Activated CD4-positive, alpha-beta T cell treated with anti-CD3 and anti-CD28 coated beads, Interleukin-2, amount 50 U/mL, for 16 hours (primary cell): ENCODE data around the gene RAB7A.

Experiments
- DNase-seq: peaks from one replicate; pipeline ENCODE4 v3.0.0-alpha.2; 2020

The RAB7A gene

DNA sequence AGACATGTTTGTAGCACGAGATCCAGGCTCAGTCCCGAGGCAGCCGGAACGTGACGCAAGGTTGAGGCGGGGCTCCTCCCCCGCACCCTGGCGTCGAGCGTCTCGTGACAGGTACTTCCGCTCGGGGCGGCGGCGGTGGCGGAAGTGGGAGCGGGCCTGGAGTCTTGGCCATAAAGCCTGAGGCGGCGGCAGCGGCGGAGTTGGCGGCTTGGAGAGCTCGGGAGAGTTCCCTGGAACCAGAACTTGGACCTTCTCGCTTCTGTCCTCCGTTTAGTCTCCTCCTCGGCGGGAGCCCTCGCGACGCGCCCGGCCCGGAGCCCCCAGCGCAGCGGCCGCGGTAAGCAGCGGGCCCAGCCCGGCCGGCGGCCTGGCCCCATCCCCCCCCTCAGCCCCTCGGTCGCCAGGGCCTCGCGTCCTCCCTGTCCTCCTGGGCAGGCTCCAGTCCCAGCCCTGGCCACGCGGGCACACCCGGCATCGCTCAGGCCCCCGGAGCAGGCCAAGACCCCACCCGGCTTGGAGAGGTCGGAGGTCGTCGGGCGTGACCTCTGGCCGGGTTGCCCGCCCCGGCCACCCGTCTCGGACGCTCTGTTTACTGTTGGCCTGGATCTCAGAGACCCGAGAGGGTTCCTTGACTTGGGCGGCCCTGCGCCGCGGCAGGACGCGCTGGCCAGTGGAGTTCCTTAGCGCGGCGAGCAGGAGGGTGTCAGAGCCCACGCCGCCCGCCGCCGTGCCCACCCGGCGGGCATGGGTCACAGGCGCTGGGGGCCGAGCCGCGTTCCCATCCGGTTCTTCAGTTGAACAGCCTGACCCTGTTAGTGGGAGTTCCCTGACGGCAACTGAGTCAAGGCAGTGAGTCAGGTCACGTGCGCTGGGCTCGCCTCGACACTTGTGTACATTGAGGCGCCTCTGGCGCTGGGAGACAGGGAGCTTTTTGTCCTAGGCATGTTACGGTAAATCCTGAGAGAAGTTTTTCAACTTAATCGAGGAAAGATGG lies at the start of gene RAB7A:
Gene RAB7A (plus strand): TSS at position 161 of the 994 bp plus-strand sequence. CDS start 69,185 bp downstream, outside the sequence.
- DNase-seq: peak; percentile 98

DNA sequence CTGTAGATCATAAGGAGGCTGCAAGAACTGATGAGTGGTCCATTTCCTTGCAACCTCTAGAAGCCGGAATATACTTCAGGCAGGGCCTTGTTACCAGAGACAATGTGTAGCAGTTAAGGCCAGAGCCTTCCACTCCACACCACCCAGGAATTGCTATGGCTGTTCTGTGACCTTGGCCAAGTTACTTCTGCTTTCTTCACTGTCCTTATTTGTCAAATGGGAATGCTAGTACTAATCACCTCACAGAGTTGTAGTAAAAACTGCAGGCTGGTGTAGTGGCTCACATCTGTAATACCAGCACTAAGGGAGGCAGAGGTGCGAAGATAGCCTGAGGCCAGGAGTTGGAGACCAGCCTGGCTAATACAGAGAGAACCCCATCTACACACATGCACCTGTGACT lies 46.6 kb upstream of the RAB7A start:
- DNase-seq: no peak

DNA sequence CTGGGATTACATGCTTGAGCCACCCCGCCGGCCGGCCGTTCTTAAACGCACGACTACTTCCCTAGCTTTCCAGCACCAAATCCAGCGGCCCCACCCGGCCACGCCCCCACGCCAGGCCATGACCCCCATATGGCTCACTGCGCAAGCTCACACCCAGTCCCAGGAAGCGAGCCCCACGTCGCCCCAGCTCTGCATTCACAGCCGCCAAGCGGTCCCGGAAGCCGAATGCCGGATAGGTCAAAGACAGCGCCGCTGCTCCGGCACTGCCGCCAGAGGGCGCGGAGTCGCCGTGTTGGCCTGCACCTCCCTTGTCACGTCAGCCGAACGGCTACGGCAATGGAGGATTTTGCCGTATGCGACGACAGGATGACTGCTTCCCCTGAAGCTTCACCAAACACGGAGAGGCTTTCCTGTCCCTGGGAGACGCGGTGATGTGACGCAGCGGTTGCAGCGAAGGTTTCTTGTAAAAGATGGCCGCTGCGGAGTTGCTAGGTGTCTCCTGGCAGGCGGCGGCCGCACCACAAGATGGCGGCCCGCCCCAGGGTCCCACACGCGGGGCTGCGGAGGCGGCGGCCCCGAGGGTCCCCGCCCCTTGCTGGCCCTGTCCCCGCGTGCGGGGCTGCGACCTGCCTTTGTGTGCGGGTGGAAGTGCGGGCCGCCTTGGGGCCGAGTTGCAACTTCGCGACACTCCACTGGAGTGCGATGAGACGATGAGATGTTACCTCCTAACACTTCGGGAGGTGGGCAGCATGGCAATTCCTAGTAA lies 45.2 kb upstream of the RAB7A start:
- peak; percentile 100 for DNase-seq

DNA sequence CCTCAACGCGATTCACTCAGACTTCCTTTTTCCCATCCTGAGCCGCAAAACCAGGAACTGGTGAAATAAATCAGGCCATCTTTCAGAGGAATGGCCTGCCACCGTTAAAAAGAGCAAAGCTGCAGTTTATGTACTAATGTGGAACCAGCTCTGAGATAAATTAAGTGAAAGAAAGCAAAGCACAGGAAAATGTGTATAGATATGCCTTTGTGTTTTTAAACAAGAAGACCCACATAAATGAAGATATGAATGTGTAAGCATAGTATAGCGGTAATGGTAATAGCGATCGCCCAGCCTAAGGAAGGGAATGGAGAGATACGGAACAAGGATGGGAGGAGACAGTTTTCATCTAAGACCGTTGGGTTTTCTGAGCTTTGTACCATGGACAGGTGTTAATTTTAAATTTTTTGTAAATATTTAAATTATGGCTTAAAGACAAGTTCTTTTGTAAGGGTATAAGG lies 44.6 kb upstream of the RAB7A start:
- DNase-seq: no peak

DNA sequence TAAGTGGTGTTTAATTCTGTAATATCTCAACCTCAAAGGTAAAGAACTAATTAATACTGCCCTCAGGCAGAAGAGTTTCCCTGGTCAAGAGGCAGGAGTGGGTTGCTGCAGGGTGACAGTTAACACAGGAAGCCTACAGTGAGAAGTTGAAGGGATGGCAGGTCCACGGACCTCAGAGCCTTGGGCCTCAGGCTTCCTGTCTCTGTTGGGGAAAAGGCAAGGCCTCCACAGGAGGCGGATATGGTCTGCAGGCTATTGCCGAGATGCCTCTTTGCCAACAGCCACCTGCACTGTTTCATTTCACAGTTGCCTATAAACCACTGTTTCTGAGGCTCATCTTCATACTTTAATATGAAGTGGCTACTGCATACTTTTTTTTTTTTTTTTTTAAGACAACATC lies 42.0 kb upstream of the RAB7A start:
- DNase-seq: no peak

DNA sequence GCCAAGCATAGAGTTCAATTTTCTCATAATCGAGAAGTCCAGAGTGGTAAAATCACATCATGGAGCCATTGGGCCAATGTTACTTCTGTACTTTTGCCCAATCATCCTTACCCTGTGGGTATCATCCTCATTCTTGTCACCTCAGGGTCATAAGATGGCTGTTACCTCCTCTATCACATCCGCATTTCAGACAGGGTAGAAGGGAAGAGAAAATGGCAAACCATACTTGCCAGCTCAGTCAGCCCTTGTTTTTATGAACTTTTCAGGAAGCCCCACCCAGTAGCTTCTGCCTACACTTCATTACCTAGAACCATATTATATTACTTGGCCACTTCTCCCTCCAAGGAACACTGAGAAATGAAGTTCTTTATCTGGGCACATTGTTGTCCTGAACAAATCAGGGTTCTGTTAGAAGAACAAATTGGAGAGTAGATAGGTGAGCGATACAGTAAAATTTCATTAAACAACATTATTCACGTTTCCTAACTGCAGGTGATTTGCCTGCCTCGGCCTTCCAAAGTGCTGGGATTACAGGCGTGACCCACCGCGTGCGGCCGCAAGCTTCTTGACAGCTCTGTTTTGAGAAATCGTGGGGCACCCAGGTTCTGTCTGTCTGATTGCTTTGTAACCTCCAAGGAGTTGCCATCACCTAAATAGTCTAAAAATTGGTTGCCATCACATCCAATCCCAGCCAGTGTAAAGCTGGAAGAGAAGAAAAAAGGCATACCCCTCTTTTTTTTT lies 40.8 kb upstream of the RAB7A start:
- DNase-seq: no peak

DNA sequence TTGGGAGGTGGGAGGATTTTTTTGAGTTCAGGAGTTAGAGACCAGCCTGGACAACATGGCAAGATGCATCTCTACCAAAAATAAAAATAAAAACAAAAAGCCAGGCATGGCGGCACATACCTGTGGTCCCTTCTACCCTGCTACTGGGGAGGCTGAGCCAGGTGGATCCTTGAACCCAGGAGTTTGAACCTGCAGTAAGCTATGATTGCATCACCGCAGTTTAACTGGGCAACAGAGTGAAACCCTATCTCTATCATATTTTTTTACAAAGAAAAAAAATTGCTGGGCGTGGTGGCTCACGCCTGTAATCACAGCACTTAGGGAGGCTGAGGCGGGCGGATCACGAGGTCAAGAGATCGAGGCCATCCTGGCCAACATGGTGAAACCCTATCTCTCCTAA lies 39.5 kb upstream of the RAB7A start:
- DNase-seq: no peak

DNA sequence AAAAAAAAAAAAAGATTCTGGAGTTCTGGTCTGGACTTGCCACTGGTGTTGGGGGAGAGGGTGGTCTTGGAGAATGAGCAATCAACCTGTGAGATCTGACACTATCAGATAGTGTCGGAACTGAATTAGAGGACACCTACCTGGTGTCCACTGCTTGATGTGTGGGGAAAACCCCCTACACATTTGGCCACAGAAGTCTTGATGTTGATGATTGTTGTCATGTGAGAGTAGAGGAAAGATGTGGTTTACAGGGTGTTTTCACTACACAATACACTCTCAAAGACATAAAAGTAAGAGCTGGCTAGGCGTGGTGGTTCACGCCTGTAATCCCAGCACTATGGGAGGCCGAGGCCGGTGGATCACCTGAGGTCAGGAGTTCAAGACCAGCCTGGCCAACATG lies 36.9 kb upstream of the RAB7A start:
- no peak for DNase-seq

DNA sequence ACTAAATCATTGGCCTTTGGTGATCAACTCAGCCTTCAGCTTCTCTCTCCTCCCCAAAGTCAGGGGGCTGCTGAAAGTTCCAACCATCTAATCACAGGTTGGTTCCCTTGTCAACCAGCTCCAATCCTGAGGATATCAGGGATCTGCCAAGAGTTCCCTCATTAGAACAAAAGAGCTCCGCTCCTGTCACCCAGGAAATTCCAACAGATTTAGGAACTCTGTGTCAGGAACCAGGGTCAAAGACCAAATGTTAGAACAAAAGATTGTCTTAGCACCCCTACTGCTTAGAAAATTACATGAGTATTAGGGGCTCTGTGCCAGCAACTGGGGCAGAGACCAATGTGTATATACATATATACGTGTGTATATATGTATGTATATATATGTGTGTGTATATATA lies 32.3 kb upstream of the RAB7A start:
- DNase-seq: no peak

DNA sequence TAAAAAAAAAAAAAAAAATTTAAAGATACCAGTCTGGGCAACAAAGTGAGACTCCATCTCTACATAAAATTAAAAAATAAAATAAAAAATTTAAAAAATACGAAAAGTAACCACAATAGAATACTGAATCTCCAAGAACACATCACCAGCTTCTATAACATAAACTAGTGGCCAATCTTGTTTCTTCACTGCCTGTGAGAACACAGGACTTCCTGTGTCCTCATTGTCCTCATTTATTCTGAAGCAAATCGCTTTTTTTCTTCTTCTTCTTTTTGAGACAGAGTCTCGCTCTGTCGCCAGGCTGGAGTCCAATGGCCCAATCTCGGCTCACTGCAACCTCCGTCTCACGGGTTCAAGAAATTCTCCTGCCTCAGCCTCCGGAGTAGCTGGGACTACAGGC lies 28.6 kb upstream of the RAB7A start:
- DNase-seq: no peak

DNA sequence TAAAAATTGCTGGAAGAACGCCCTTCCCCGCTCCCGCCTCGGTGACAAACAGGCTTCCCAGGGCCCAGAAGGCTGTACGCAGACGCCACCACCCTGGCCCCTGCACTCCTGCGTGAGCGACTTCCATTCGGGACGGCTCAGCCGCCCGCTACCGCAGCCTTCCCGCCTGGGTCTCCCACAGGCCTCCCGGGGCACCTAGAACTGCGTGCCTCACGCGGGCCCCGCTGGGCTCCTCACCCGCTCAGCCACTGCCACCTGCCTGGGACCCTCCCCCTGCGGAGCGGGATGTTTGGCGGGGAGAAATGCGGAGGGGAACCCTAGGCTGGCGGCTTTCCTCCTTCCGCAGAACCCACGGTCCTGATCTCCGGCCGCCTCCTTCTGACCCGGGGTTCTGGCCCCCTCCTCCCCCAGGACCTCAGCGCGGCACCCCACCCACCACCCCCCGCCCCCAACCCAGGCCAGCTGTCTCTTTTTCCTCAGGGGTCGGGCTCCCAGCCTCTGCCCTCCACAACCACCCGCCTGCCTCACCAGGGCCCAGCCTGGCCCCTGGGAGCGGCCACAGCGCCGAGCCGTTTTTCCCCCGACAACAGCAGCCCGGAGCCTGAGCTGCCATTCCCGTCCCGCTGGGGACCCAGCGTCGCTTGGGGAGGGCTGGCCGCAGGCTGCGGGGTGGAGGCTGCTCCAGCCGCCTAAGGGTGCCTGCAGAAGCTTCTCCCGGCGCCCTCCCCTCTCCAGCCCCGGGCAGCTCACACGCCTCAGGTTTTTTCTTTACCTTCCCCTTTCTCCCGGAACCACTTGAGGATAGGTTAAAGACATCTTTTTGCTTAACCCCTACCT lies 27.6 kb upstream of the RAB7A start:
- no peak for DNase-seq

DNA sequence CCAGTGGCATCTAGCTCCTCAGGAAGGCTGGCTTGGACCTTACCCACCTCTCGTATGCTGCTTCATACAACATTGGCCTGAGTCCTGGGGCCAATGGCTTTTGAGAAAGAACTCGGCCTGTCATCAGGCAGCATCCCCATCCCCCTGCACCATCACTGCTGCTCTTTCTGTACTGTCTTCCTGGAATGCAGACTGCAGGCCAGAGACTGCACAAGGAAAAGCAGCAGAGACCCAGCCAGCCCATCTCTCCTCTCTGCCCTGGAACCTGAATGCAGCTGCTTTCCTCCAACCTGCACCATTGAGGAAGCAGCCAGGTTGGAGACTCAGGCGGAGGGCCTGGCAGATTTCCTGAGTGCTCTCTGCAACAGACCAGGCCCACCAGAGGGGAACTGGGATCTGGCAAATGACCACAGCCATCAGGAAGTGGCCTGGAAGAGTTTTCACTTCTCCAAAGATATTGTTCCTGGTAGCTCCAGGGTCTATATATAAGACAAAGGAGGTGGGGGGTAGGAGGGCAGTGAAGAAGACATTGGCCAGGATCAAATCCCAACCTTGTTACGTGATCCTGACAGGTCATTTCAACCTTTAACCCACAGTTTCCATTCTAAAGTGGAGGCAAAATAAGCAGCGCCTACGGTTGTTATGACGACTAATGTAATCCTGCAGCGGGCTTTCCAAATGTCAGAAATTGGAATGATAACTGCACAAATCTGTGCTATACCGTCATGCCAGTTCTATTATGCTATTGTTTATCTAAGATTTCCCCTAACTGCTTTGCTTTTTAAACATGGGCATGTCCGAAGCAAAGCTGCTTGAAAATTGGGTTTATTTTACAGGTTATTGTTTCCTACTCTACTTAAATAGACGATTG lies 24.4 kb upstream of the RAB7A start:
- no peak for DNase-seq

DNA sequence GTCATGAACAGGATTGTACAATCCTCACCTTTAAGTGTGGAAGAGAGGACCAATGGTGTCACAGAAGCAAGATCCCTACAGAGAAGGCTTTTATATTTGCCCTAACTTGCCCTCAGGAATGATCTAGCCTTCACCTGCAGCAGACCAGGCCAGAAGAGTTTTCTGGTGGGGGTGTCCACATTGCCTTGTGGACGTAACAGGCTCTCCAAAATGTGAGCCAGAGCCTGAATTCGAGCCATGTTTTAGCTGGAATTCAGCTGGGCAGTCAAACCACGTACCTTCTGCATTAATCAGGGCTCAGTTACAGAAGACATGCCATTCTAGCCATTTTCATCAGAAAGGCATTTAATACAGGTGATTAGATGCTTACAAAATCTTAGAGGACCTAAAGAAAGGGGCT lies 23.6 kb upstream of the RAB7A start:
- no peak for DNase-seq

DNA sequence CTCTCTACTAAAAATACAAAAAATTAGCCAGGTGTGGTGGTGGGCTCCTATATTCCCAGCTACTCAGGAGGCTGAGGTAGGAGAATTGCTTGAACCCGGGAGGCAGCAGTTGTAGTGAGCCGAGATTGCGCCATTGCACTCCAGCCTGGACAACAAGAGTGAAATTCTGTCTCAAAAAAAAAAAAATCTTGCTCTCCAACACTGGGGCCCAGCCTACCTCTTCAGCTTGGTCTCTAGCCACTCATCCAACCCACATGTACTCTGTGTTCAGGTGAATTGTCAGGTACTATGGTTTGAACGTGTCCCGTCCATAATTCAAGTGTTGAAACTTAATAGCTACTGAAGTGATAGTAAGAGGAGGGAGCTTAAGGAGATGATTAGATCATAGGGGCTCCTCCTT lies 22.4 kb upstream of the RAB7A start:
- DNase-seq: no peak

DNA sequence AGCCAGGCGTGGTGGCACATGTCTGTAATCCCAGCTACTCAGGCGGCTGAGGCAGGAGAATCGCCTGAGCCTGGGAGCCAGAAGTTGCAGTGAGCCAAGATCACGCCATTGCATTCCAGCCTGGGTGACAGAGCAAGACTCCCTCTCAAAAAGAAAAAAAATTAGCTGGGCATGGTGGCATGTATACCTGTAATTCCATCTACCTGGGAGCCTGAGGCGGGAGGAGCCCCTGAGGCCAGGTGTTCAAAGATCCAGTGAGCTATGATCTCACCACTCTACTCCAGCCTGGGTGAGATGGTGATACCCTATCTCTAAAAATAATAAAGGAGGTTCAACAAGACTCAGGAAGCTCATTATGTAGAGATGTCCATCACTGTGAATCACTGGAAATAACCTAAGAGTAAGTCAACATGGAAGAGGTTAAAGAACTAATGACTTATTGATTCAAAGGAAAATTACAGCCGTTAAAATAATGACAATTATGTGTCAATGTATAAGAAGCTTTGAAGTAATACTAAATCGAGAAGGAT lies 19.8 kb upstream of the RAB7A start:
- no peak for DNase-seq

DNA sequence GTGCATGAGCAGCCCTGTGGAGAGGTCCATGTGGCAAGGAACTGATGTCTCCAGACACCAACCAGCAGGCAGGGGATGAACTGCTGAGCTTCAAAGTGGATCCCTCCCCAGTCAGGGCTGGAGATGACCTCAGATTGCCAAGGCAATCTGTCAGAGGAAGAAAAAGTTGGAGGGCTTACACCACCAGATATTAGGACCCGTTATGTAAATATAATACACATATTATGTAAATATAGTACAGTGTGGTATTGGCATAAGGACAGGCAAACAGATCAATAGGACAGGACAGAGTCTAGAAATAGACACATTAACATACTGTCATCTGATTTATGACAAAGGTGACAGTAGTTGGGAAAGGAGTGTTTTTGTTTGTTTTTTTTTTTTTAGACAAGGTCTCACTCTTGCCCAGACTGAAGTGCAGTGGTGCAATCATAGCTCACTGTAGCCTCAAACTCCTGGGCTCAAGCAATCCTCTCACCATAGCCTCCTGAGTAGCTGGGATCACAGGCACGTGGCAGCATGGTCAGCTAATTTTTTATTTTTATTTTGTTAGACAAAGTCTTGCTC lies 18.0 kb upstream of the RAB7A start:
- no peak for DNase-seq

DNA sequence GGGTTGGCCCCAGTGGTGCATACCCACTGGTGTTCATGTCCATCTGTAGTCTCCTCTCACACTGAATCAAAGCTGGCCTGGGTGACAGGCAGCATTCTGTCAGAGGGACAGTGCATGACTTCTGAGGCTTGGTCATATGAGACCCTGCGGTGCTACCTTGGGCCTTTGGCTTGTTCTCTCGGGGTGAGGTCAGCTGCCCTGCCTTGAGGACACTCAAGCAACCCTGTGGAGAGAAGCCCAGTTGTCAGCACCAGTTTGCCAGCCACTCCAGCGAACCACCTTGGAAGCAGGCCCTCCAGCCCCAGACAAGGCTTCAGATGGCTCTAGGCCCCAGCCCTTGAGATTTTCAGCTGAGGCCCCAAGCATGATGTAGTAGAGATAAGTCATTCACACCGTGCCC lies 16.9 kb upstream of the RAB7A start:
- no peak for DNase-seq

DNA sequence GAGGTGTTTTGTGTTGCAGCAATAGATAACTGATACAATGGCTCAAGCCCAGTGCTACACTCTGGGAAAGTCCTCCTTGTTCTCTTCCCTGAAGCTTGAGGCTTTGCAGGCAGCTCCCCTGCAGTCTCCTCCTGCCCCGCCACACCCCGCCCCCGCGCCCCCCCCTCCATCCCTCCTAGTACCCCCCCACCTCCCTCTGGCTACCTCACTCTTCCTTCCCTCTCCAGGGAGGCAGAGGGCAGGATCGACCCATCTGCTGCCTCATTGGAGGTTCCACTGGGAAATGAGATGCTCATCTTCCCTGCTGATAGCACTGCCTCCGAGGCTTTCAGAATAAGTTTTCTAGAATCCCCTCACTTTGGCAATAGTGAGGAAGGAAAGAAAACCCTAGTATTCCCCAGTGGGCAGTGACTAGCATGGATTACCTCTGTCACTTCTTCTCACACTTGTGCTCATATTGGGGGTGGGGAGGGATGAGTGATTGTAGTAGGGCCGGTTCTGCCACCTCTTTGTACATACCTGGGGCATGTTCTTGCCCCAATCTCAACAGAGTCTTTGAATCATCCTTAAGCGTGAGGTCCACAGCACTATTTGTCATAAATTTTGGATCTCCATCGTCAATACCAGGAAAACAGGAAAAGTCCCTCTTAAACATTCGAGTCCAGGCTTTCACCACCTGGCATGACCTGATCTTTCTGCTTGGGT lies 16.3 kb upstream of the RAB7A start:
- no peak for DNase-seq

DNA sequence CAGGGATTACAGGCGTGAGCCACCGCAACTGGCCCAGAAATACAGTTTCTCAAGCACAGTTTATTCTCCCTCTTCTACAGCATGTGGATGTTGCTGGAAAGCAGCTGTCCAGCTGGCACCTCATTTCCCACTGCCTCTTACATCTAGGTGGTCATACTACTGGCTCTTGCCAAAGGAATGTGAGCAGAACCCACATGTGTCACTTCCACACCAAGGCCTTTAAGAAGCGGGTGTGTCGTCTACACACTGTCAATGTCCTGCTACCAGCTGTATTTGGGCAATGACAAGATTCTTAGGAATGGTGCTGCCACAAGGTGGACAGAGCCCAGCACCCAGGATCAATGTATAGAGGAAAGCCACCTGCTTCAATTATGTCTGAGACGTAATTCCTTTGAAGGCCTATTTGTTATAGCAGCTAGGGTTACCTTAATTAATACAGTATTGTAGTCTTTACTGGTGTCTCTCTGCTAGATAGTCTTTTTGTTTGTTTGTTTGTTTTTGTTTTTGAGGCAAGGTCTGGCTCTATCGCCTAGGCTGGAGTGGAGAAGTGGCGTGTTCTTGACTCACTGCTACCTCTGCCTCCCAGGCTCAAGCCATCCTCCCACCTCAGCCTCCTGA lies 15.1 kb upstream of the RAB7A start:
- no peak for DNase-seq
